Adrenal gland (tissue), 12 donors: ENCODE results near the gene TTC23. TPM values are rescaled to one million over a fixed set of nuclear protein-coding genes. Genes with fewer than 3 reads are reported as not detected.

ENCODE experiments used
- DNase-seq, 7 donors: peaks; one replicate each; pipeline ENCODE4 v3.0.0-alpha.2; 2019 to 2020
- H3K27ac ChIP-seq, 5 donors: fragments of 200-600 bp; sonication (generic) in 4 of 5; 1 replicate in 3 of 5; 2 replicates in 2 of 5; pipeline versions ENCODE4 v1.5.1 to v1.8.0; 2016 to 2020; ENCODE audit warnings: mild to moderate bottlenecking in 1 of 5
- H3K27me3 ChIP-seq: fragments of 200-600 bp; 2 replicates; pipeline ENCODE4 v1.8.0; 2021
- H3K36me3 ChIP-seq, 2 donors: fragments of 200-600 bp; replicated peaks in 1 of 2; 1 replicate in 1 of 2; 2 replicates in 1 of 2; pipeline versions ENCODE4 v1.5.1 to v1.8.0; 2018 to 2022
- H3K4me1 ChIP-seq, 2 donors: fragments of 200-600 bp; replicated peaks in 1 of 2; 1 replicate in 1 of 2; 2 replicates in 1 of 2; pipeline versions ENCODE4 v1.5.1 to v1.8.0; 2018 to 2021
- H3K4me3 ChIP-seq, 4 donors: fragments of 200-600 bp; sonication (generic) in 3 of 4; one replicate each; pipeline ENCODE4 v1.5.1; 2016 to 2018
- H3K9me3 ChIP-seq, 3 donors: fragments of 200-600 bp; sonication (generic) in 1 of 3; replicated peaks in 1 of 3; 1 replicate in 2 of 3; 2 replicates in 1 of 3; pipeline versions ENCODE4 v1.5.1 to v1.8.0; 2016 to 2021
- POLR2A ChIP-seq, 2 donors: fragments of 450-650 bp; IDR thresholded peaks; one replicate each; pipeline ENCODE4 v1.6.1; 2017; ENCODE audit warnings: antibody characterized with exemption in 2 of 2, mild to moderate bottlenecking in 2 of 2, moderate library complexity in 1 of 2
- WGBS, 4 donors: extraction: QIAGEN DNeasy Blood & Tissue Kit in 2 of 4; methylation state at CpG; one replicate each; pipeline versions ENCODE4 v1.1.5 to v1.1.7; 2013 to 2017; 5-methylcytosine and 5-hydroxymethylcytosine counted together
- intact Hi-C, 2 donors: fragments of 100-400 bp; cut with DNase I; formaldehyde crosslinking; loops; one replicate each; pipeline versions ENCODE4 v1.14.1 to v1.15.0; 2022 to 2023
- polyA plus RNA-seq, 3 donors: library from polyadenylated mRNA; stranded (reverse); fragments of 200-250 nt in 2 of 3; fragments of 350-450 nt in 1 of 3; fragmentation: Illumina TruSeq in 1 of 3; extraction: RNeasy Lipid Tissue Mini Kit (QIAGEN cat#74804) in 1 of 3; gene quantifications; one replicate each; pipeline ENCODE4 v1.2.3, GENCODE V29; 2013 to 2014
- total RNA-seq, 9 donors: library from RNA; depleted of rRNA in 4 of 9; stranded (reverse); fragments of >200 nt in 4 of 9; fragments of 120-200 nt in 1 of 9; fragmentation: NEBNext Ultra II Directional in 1 of 9; extraction: Animal tissue kit (Norgen Biotek cat#: 25700) in 1 of 9; gene quantifications; one replicate each; pipeline versions ENCODE4 v1.1.0 to v1.2.4, GENCODE V29; 2013 to 2023
- TF ChIP-seq, protein P1 (sequence below), 6 experiments: fragments of 450-650 bp in 4 of 6; fragments of 200-600 bp in 2 of 6; sonication (generic) in 1 of 6; IDR thresholded peaks; 1 replicate in 5 of 6; 2 replicates in 1 of 6; pipeline versions ENCODE4 v1.5.1 to v1.8.0; 2016 to 2021; ENCODE audit warnings: antibody characterized with exemption in 6 of 6, mild to moderate bottlenecking in 2 of 6, moderate library complexity in 1 of 6
- donor health status: healthy with polysubstance abuse.
- donor health status: Bipolar disorder and iron deficiency.
- donor health status: DM: yes; HTN: yes; CAD: no.
- donor health status: DM: no; HTN: no; CAD: no.
- donor health status: DM: no; HTN: no; CAD: no.
- donor health status: DM: yes; HTN: yes; CAD: no.

Gene TTC23
- total and polyA plus RNA-seq, 12 donors = 10.9 to 42.0 (median 22.6) TPM

GRCh38 chr15:99124641-99125040, 124.7 kb downstream of the TTC23 start:
- H3K4me3 ChIP-seq = no peak overlapping the region
- H3K27ac ChIP-seq = peak overlapping the region; percentile 70 to 98 (median 93)
- 74 to 100% (median 80%) methylated on average over 7 to 8 of the region's 8 CpGs for WGBS, 4 donors
- no peaks in the 10 kb centered on the region for H3K27me3 ChIP-seq
- H3K4me1 ChIP-seq = peaks cover 19 to 31% of the 10 kb centered on the region in 2 donors
- DNase-seq = peak in 3 of 7 donors; percentile 10 to 48 (median 14)
- TF ChIP-seq, protein P1, sequence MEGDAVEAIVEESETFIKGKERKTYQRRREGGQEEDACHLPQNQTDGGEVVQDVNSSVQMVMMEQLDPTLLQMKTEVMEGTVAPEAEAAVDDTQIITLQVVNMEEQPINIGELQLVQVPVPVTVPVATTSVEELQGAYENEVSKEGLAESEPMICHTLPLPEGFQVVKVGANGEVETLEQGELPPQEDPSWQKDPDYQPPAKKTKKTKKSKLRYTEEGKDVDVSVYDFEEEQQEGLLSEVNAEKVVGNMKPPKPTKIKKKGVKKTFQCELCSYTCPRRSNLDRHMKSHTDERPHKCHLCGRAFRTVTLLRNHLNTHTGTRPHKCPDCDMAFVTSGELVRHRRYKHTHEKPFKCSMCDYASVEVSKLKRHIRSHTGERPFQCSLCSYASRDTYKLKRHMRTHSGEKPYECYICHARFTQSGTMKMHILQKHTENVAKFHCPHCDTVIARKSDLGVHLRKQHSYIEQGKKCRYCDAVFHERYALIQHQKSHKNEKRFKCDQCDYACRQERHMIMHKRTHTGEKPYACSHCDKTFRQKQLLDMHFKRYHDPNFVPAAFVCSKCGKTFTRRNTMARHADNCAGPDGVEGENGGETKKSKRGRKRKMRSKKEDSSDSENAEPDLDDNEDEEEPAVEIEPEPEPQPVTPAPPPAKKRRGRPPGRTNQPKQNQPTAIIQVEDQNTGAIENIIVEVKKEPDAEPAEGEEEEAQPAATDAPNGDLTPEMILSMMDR (IDR thresholded peaks at IDR 0.05) = no peak
- no peak for TF ChIP-seq POLR2A (IDR thresholded peaks at IDR 0.05)
- H3K36me3 ChIP-seq = peaks cover 0 to 10% of the 10 kb centered on the region in 2 donors
- H3K9me3 ChIP-seq = no peaks in the 10 kb centered on the region
- intact Hi-C loops = no loop called here

DNA sequence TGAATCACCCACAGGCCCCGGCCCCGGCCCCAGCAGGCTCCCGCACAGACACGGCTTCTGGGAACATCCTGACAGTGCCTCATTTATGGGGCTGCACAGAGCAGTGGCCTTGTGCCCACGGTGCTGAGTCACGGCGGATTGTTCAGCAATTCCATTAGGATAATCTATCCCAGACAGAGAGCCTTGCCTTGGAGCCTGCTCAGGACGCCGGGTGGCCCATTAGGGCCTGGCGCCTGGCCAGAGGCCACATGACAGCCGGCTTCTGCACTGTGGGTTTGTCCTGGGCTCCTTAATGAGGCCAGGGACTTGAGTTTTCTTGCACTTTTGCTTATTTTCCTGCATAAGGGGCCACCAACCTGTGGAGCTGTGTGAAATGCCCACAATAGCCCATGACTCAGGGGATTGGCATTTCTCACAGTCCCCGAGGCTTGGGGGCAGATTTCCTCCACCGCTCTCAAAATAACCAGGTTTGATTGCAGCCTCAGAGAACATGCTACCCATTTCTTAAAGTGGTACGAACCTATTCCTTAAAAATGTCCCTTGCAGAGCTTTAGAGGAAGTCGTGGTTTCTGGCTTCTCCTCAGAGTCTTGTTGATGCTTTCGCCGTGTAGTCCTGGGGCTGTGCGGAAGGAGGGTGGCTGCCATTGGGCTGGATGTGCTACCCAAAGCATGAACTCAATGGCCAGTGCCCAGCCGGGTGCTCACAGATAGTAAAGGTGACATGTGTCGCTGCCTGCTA, 125.5 kb downstream of the TTC23 start:
- intact Hi-C loops = no loop called here
- Histone ChIP-seq H3K4me1 (peaks cover 19 to 31% of the 10 kb centered on the region in 2 donors), H3K27ac (peak overlapping the region; percentile 78 to 98 (median 93)), H3K9me3 (no peaks in the 10 kb centered on the region), H3K36me3 (peaks cover 0 to 8% of the 10 kb centered on the region in 2 donors), H3K27me3 (no peaks in the 10 kb centered on the region), H3K4me3 (peak overlapping the region in 1 of 4 donors; percentile 15)
- 5 to 14% (median 9%) methylated on average over 14 to 20 of the region's 20 CpGs for WGBS, 4 donors
- TF ChIP-seq, protein P1 (IDR thresholded peaks at IDR 0.05) = no peak
- peak; percentile 37 to 89 for TF ChIP-seq POLR2A (IDR thresholded peaks at IDR 0.05)
- peak; percentile 92 to 98 (median 96) for DNase-seq

DNA sequence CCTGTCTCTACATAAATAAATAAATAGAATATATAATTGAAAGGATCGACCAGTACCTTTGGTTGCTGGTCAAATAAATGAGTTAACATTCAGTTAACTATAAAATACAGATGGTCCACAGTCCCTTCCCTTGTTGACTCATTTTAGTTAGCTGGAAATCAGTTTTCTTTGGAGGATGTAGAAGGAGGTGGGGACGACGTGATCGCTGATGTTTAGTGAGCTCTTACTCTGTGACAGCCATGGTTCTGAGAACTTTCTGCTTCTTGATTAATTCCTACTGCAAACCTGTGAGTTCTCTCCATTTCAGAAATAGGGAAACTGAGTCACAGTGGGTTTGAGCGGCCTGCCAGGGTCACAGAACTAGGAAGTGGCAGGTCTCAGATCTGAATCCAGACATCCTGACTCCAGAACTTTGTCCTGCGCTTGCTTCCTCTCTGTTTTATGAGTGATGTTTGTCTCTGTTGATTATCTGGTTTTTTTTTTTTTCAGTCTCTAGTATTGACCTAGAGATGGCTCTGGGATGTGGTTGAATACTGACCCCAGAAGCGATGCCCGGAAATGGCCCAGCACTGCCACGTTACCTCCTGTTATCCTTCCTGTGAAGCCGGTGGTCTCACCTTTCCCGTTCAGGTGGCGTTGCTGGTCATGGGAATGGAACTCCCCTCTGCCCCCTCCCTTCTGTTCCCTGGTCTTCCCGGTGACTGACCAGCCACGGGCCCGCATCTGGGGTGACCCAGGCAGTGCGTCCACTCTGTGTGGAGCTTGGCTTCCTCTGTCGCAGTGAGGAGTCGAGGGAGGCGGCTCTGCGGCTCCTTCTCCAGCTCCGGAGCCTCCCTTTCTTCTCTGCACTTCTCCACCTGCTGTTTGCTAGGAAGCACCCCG, 126.3 kb downstream of the TTC23 start:
- Histone ChIP-seq H3K36me3 (peaks cover 0 to 8% of the 10 kb centered on the region in 2 donors), H3K4me3 (peak overlapping the region in 1 of 4 donors; percentile 15), H3K27me3 (no peaks in the 10 kb centered on the region), H3K4me1 (peaks cover 19 to 31% of the 10 kb centered on the region in 2 donors), H3K27ac (peak overlapping the region; percentile 78 to 98 (median 93)), H3K9me3 (no peaks in the 10 kb centered on the region)
- intact Hi-C loops = no loop called here
- DNase-seq = no peak
- WGBS, 4 donors = 39 to 54% (median 45%) methylated on average over 14 to 22 of the region's 22 CpGs
- TF ChIP-seq, protein P1 (IDR thresholded peaks at IDR 0.05) = no peak
- TF ChIP-seq POLR2A (IDR thresholded peaks at IDR 0.05) = no peak
